Esophagus squamous epithelium (tissue), 5 donors: Measurements from ENCODE around the gene HNF4A. TPM values are rescaled to one million over a fixed set of nuclear protein-coding genes. Genes with fewer than 3 reads are reported as not detected.

ENCODE experiments used
- DNase-seq: peaks from one replicate; lab custom pipeline; 2025; lab: John Stamatoyannopoulos, UW
- H3K27ac ChIP-seq, 4 donors: fragments of 200-600 bp; sonication (generic); one replicate each; pipeline ENCODE4 v1.5.1; 2016 to 2019; ENCODE audit warnings: mild to moderate bottlenecking in 1 of 4
- H3K27me3 ChIP-seq, 4 donors: fragments of 200-600 bp; sonication (generic); 1 replicate in 3 of 4; 2 replicates in 1 of 4; pipeline versions ENCODE4 v1.5.1 to v1.6.0; 2017 to 2021; ENCODE audit warnings: antibody characterized with exemption in 1 of 4
- H3K36me3 ChIP-seq, 3 donors: fragments of 200-600 bp; sonication (generic); one replicate each; pipeline ENCODE4 v1.5.1; 2016 to 2019
- H3K4me1 ChIP-seq, 3 donors: fragments of 200-600 bp; sonication (generic); one replicate each; pipeline ENCODE4 v1.5.1; 2017 to 2019
- H3K4me3 ChIP-seq, 4 donors: fragments of 200-600 bp; sonication (generic); 1 replicate in 3 of 4; 2 replicates in 1 of 4; pipeline ENCODE4 v1.5.1; 2016 to 2019; ENCODE audit warnings: mild to moderate bottlenecking in 2 of 4, moderate library complexity in 1 of 4
- H3K9me3 ChIP-seq, 3 donors: fragments of 200-600 bp; sonication (generic); one replicate each; pipeline ENCODE4 v1.5.1; 2016 to 2019
- POLR2A ChIP-seq, 4 donors: fragments of 450-650 bp; IDR thresholded peaks; one replicate each; pipeline ENCODE4 v1.6.1; 2017; ENCODE audit warnings: antibody characterized with exemption in 4 of 4, mild to moderate bottlenecking in 4 of 4, moderate library complexity in 3 of 4
- WGBS, 2 donors: methylation state at CpG; one replicate each; pipeline ENCODE4 v1.1.5; 2018; 5-methylcytosine and 5-hydroxymethylcytosine counted together
- intact Hi-C: fragments of 100-400 bp; cut with DNase I; formaldehyde crosslinking; loops from one replicate; pipeline ENCODE4 v1.15.0; 2022
- total RNA-seq, 4 donors: library from RNA; depleted of rRNA; stranded (reverse); fragments of >200 nt; gene quantifications; one replicate each; pipeline ENCODE4 v1.1.0, GENCODE V29; 2016
- TF ChIP-seq, protein P1 (sequence below), 6 experiments: fragments of 450-650 bp in 4 of 6; fragments of 200-600 bp in 2 of 6; sonication (generic) in 2 of 6; IDR thresholded peaks; one replicate each; pipeline ENCODE4 v1.5.1; 2016 to 2019; ENCODE audit warnings: antibody characterized with exemption in 6 of 6, mild to moderate bottlenecking in 4 of 6, moderate library complexity in 4 of 6
- donor health status: DM: yes; HTN: yes; CAD: no.

Gene HNF4A
- total RNA-seq, 4 donors from 2014 or later = not detected

DNA sequence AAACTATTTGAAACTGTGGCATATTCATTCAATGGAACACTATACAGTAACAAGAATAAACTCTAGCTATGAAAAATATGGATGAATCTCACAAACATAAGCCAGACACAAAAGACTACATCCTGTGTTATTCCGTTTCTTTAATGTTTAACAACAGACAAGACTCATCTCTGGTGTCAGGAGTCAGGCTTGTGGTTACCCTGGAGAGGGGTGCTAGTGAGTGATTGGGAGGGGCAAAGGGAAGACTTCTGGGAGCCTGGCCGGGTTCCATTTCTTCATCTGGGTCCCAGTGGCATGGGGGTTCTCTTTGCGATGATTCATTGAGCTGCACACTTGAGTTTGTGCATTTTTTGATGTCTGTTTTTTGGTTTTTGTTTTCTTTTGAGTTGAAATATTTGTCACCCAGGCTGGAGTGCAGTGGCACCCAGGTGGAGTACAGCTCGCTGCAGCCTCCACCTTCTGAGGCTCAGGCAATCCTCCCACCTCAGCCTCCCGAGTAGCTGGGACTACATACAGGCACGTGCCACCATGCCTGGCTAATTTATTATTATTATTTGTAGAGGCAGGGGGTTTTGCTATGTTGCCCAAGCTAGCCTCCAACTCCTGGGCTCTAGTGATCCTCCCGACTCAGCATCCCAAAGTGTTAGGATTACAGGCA lies 98.9 kb downstream of the HNF4A start:
- Histone ChIP-seq H3K36me3 (no peaks in the 10 kb centered on the region), H3K4me1 (no peaks in the 10 kb centered on the region), H3K4me3 (no peak overlapping the region), H3K27me3 (peaks cover 0 to 12% (median 0%) of the 10 kb centered on the region in 4 donors), H3K9me3 (no peaks in the 10 kb centered on the region), H3K27ac (no peak overlapping the region)
- WGBS, 2 donors = 74 to 84% methylated on average over 7 of the region's 7 CpGs
- intact Hi-C loops = no loop called here
- no peak for TF ChIP-seq POLR2A (IDR thresholded peaks at IDR 0.05)
- TF ChIP-seq, protein P1, sequence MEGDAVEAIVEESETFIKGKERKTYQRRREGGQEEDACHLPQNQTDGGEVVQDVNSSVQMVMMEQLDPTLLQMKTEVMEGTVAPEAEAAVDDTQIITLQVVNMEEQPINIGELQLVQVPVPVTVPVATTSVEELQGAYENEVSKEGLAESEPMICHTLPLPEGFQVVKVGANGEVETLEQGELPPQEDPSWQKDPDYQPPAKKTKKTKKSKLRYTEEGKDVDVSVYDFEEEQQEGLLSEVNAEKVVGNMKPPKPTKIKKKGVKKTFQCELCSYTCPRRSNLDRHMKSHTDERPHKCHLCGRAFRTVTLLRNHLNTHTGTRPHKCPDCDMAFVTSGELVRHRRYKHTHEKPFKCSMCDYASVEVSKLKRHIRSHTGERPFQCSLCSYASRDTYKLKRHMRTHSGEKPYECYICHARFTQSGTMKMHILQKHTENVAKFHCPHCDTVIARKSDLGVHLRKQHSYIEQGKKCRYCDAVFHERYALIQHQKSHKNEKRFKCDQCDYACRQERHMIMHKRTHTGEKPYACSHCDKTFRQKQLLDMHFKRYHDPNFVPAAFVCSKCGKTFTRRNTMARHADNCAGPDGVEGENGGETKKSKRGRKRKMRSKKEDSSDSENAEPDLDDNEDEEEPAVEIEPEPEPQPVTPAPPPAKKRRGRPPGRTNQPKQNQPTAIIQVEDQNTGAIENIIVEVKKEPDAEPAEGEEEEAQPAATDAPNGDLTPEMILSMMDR (IDR thresholded peaks at IDR 0.05) = no peak
- no peak for DNase-seq

DNA sequence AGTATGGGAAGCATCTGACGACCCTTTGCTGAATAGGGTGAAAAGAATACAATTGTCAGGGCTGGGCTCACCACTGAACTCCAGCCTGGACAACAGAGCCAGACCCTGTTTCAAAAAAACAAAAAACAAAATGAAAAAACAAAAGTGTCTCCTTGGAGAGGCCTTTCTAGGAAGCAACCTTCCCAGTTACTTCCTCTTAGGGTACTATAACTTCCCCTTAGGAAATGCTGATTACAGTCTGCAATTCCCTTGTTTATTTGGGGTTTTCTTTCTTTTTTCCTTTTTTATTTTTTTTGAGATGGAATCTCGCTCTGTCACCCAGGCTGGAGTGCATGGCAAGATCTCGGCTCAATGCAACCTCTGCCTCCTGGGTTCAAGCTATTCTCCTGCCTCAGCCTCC lies 99.6 kb downstream of the HNF4A start:
- peaks cover 0 to 12% (median 0%) of the 10 kb centered on the region in 4 donors for H3K27me3 ChIP-seq
- H3K9me3 ChIP-seq = no peaks in the 10 kb centered on the region
- DNase-seq = no peak
- H3K4me3 ChIP-seq = no peak overlapping the region
- no peaks in the 10 kb centered on the region for H3K4me1 ChIP-seq
- intact Hi-C loops = no loop called here
- TF ChIP-seq POLR2A (IDR thresholded peaks at IDR 0.05) = no peak
- WGBS, 2 donors = 50 to 56% methylated on average over 3 of the region's 3 CpGs
- H3K36me3 ChIP-seq = no peaks in the 10 kb centered on the region
- H3K27ac ChIP-seq = no peak overlapping the region

DNA sequence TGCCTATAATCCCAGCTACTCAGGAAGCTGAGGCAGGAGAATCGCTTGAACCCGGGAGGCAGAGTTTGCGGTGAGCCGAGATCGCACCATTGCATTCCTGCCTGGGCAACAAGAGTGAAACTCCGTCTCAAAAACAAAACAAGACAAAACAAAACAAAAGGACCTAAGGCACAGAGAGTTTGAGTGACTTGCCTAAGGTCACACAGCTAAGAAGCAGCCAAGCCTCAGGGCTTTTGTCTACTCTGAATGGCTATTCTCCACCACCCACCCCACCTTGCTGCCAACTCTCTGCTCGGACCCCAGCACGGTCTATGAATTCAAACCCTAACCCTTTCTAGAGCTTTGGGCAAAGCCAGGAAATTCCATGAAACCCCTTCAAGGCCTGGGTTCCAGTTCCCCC lies 101.1 kb downstream of the HNF4A start:
- no peaks in the 10 kb centered on the region for H3K9me3 ChIP-seq
- intact Hi-C loops = no loop called here
- H3K4me3 ChIP-seq = no peak overlapping the region
- no peaks in the 10 kb centered on the region for H3K27me3 ChIP-seq
- H3K27ac ChIP-seq = no peak overlapping the region
- H3K36me3 ChIP-seq = no peaks in the 10 kb centered on the region
- no peak for DNase-seq
- 86 to 87% methylated on average over 8 of the region's 8 CpGs for WGBS, 2 donors
- no peaks in the 10 kb centered on the region for H3K4me1 ChIP-seq
- TF ChIP-seq, protein P1 (IDR thresholded peaks at IDR 0.05) = no peak
- TF ChIP-seq POLR2A (IDR thresholded peaks at IDR 0.05) = no peak

DNA sequence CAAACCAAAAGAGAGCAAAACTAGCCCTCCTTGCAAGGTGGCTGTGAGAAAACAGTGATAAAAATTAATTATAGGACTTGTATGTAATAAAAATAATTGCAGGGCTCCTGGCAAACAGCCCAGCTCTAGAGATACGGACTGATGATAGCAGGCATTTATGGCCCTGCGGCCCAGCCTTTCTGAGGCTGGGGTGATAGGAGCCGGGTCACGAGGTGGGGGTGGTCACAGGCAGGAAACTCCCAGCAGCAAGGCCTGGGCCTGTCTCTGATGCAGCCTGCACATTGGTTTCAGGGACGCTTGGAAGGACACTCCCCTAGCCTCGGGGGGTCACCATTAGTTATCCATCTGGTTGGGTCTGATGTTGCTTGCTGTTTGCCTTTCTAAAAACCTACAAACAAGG lies 101.5 kb downstream of the HNF4A start:
- H3K27ac ChIP-seq = no peak overlapping the region
- no peaks in the 10 kb centered on the region for H3K36me3 ChIP-seq
- intact Hi-C loops = no loop called here
- H3K27me3 ChIP-seq = no peaks in the 10 kb centered on the region
- TF ChIP-seq POLR2A (IDR thresholded peaks at IDR 0.05) = no peak
- TF ChIP-seq, protein P1 (IDR thresholded peaks at IDR 0.05) = no peak
- no peaks in the 10 kb centered on the region for H3K4me1 ChIP-seq
- no peak overlapping the region for H3K4me3 ChIP-seq
- DNase-seq = no peak
- 58 to 69% methylated on average over 6 of the region's 6 CpGs for WGBS, 2 donors
- H3K9me3 ChIP-seq = no peaks in the 10 kb centered on the region

DNA sequence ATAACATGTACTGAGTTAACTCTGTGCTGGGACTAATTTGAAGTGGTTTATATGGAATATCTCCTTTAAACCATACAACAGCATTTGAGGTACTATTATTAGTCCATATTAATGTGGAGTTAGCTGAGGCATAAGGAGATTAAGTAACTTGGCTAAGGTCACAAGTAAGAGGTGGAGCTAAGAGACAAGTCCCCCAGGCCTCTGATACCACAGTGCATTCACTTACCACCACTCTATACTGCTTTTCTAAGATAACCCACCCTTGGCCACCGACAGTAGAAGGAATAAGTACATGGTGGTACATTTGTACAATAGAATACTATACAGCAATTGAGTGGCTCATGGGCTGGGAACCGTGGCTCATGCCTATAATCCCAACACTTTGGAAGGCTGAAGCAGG lies 103.8 kb downstream of the HNF4A start:
- intact Hi-C loops = no loop called here
- DNase-seq = no peak
- no peak overlapping the region for H3K4me3 ChIP-seq
- H3K4me1 ChIP-seq = no peaks in the 10 kb centered on the region
- no peaks in the 10 kb centered on the region for H3K27me3 ChIP-seq
- TF ChIP-seq POLR2A (IDR thresholded peaks at IDR 0.05) = no peak
- TF ChIP-seq, protein P1 (IDR thresholded peaks at IDR 0.05) = no peak
- H3K27ac ChIP-seq = no peak overlapping the region
- no peaks in the 10 kb centered on the region for H3K9me3 ChIP-seq
- H3K36me3 ChIP-seq = no peaks in the 10 kb centered on the region
- 67 to 68% methylated on average over 2 of the region's 2 CpGs for WGBS, 2 donors
